ENCODE results near the gene PLCH1.
"Not testable (repeated sequence)": the region's sequence is repeated elsewhere in the genome, so short reads cannot be mapped to it uniquely, and the experiment has no call there.

The PLCH1 gene

DNA sequence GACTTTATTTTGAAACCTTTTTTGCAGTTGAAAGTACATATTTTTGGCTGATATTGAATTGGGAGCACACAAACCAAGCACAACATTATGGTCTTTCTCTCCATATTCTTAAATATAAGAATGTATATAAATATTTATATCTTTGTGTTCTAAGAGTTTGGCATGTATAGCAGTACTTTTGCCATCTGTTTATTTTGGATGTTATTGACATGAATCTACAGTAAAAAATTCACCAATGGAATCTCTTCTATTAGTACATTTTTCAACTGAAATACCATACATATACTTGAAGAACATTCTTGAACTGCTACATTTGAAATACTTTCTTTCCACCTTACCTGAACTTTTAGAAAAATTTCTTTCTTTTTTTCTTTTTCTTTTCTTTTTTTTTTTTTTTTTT, 342.2 kb downstream of the PLCH1 start:
- TF ChIP-seq, protein P1, sequence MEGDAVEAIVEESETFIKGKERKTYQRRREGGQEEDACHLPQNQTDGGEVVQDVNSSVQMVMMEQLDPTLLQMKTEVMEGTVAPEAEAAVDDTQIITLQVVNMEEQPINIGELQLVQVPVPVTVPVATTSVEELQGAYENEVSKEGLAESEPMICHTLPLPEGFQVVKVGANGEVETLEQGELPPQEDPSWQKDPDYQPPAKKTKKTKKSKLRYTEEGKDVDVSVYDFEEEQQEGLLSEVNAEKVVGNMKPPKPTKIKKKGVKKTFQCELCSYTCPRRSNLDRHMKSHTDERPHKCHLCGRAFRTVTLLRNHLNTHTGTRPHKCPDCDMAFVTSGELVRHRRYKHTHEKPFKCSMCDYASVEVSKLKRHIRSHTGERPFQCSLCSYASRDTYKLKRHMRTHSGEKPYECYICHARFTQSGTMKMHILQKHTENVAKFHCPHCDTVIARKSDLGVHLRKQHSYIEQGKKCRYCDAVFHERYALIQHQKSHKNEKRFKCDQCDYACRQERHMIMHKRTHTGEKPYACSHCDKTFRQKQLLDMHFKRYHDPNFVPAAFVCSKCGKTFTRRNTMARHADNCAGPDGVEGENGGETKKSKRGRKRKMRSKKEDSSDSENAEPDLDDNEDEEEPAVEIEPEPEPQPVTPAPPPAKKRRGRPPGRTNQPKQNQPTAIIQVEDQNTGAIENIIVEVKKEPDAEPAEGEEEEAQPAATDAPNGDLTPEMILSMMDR (IDR thresholded peaks at IDR 0.05; ENCODE audit: low read depth, low read length, missing control alignments): no peak
- Histone ChIP-seq H3K36me3 (replicated peaks) (no peaks in the 10 kb centered on the region), H3K27ac (no peak overlapping the region), H3K4me3 (ENCODE audit: low read depth, low read length) (no peak overlapping the region), H3K27me3 (replicated peaks) (no peaks in the 10 kb centered on the region)
- no peak for DNase-seq
- in situ Hi-C loops (cut with HindIII; ENCODE audit: low pct_ligation_motif_present, low sequenced_read_pairs): no loop called here

DNA sequence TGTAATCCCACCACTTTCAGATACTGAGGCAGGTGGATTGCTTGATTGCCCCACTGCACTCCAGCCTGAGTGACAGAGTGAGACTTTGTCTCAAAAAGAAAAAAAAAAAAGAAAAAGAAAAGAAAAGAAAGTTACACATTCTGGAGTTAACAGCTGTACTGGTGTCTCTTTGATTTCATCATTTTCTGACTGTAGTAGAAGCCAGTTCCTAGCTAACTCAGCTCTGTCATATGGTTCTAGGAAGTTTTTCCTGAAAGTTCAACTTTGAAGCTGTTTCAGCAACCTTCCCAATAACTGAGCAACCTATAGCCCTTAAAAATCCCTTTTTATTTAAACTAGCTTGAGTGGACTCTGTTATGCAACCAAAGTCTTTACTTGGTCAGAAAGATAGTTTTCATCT, 346.8 kb downstream of the PLCH1 start:
- Histone ChIP-seq H3K27ac (no peak overlapping the region), H3K27me3 (replicated peaks) (no peaks in the 10 kb centered on the region), H3K36me3 (replicated peaks) (no peaks in the 10 kb centered on the region), H3K4me3 (ENCODE audit: low read depth, low read length) (no peak overlapping the region)
- TF ChIP-seq, protein P1 (IDR thresholded peaks at IDR 0.05; ENCODE audit: low read depth, low read length, missing control alignments): no peak
- DNase-seq: no peak
- in situ Hi-C loops (cut with HindIII; ENCODE audit: low pct_ligation_motif_present, low sequenced_read_pairs): loop anchor here (25.0 kb wide), 1 partner anchor 314 kb away; no protein-coding TSS in a partner anchor

DNA sequence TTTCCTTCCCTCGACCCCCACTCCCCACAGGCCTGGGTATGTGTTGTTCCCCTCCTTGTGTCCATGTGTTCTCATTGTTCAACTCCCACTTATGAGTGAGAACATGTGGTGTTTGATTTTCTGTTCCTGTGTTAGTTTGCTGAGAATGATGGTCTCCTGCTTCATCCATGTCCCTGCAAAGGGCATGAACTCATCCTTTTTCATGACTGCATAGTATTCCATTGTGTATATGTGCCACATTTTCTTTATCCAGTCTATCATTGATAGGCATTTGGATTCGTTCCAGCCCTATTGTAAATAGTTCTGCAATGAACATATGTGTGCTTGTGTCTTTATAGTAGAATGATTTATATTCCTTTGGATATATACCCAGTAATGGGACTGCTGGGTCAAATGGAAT, 350.0 kb downstream of the PLCH1 start:
- in situ Hi-C loops (cut with HindIII; ENCODE audit: low pct_ligation_motif_present, low sequenced_read_pairs): loop anchor here (25.0 kb wide), 1 partner anchor 317 kb away; no protein-coding TSS in a partner anchor
- not testable (repeated sequence) for H3K36me3 ChIP-seq (replicated peaks); H3K27ac ChIP-seq; H3K4me3 ChIP-seq (ENCODE audit: low read depth, low read length); DNase-seq; H3K27me3 ChIP-seq (replicated peaks)

DNA sequence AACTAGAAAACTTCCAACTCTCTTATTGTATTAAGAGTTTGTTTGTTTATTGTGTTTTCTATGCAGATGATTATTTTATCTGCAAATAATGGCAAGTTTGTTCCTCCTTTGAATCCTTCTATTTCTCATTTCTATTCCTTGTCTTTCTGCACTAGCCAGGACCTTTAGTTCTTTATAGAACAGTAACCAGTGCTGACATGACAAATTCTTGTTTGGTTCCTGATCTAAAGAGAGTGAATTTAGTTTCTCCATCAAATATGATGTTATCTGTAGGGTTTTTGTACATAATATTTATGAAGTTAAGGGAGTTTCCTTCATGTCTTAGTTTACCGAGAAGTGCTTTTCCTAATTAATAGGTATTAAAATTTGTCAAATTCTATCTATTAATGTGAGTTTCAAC, 350.6 kb downstream of the PLCH1 start:
- no peaks in the 10 kb centered on the region for H3K36me3 ChIP-seq (replicated peaks)
- TF ChIP-seq, protein P1 (IDR thresholded peaks at IDR 0.05; ENCODE audit: low read depth, low read length, missing control alignments): no peak
- H3K27me3 ChIP-seq (replicated peaks): no peaks in the 10 kb centered on the region
- in situ Hi-C loops (cut with HindIII; ENCODE audit: low pct_ligation_motif_present, low sequenced_read_pairs): loop anchor here (25.0 kb wide), 1 partner anchor 318 kb away; no protein-coding TSS in a partner anchor
- DNase-seq: no peak
- no peak overlapping the region for H3K27ac ChIP-seq
- no peak overlapping the region for H3K4me3 ChIP-seq (ENCODE audit: low read depth, low read length)

DNA sequence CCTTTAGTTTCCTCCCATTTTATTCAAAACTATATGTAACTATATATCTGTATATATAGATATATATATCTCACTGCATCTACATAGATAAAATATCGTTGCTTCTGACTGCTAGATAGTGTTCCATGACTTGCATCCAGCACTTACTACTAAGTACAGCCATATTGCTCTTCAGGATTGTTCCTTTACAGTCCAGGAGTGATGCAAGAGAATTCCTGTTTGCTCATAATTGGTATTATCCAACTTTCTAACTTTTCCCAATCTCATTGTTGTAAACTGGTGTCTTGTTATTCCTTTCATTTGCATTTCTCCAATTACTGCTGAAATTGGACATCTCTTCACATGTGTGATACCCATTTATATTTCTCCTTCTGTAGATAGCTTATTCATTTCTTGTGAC, 351.6 kb downstream of the PLCH1 start:
- DNase-seq: no peak
- Histone ChIP-seq H3K27me3 (replicated peaks) (no peaks in the 10 kb centered on the region), H3K36me3 (replicated peaks) (no peaks in the 10 kb centered on the region), H3K27ac (no peak overlapping the region), H3K4me3 (ENCODE audit: low read depth, low read length) (no peak overlapping the region)
- TF ChIP-seq, protein P1 (IDR thresholded peaks at IDR 0.05; ENCODE audit: low read depth, low read length, missing control alignments): no peak
- in situ Hi-C loops (cut with HindIII; ENCODE audit: low pct_ligation_motif_present, low sequenced_read_pairs): loop anchor here (25.0 kb wide), 1 partner anchor 319 kb away; no protein-coding TSS in a partner anchor

DNA sequence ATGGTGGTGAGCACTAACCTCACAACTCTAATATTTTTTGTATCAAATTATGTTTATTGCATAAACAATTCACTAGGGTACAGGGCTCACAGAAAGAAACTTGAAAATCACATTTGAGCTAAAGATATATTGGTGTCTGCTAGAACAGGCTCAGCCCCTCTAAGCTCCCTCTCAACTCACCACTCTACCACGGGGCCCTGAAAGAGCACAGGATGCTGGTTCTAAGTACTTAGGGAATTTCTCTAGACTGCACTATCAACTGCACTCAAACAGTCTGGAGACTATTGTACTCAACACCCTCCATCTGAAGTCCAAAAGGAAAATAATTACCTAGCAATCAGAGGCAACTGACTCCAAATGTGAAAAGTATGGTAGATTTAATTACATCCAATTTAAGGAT, 352.7 kb downstream of the PLCH1 start:
- H3K36me3 ChIP-seq (replicated peaks): no peaks in the 10 kb centered on the region
- H3K27ac ChIP-seq: no peak overlapping the region
- DNase-seq: no peak
- no peak overlapping the region for H3K4me3 ChIP-seq (ENCODE audit: low read depth, low read length)
- no peaks in the 10 kb centered on the region for H3K27me3 ChIP-seq (replicated peaks)
- TF ChIP-seq, protein P1 (IDR thresholded peaks at IDR 0.05; ENCODE audit: low read depth, low read length, missing control alignments): no peak
- in situ Hi-C loops (cut with HindIII; ENCODE audit: low pct_ligation_motif_present, low sequenced_read_pairs): loop anchor here (25.0 kb wide), 1 partner anchor 320 kb away; no protein-coding TSS in a partner anchor

All from brain microvascular endothelial cell (primary cell).